ENCODE results near the gene NHLRC4. TPM values are rescaled to one million over a fixed set of nuclear protein-coding genes. Genes with fewer than 3 reads are reported as not detected.

NHLRC4 gene, protein sequence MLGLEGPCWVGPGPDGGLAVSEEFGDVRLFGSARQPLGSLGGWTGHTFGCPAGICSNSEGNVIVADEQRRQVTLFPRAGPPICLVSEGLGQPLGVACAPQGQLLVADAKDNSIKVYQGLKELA
- 8.5 TPM for polyA plus RNA-seq (2013)

DNA sequence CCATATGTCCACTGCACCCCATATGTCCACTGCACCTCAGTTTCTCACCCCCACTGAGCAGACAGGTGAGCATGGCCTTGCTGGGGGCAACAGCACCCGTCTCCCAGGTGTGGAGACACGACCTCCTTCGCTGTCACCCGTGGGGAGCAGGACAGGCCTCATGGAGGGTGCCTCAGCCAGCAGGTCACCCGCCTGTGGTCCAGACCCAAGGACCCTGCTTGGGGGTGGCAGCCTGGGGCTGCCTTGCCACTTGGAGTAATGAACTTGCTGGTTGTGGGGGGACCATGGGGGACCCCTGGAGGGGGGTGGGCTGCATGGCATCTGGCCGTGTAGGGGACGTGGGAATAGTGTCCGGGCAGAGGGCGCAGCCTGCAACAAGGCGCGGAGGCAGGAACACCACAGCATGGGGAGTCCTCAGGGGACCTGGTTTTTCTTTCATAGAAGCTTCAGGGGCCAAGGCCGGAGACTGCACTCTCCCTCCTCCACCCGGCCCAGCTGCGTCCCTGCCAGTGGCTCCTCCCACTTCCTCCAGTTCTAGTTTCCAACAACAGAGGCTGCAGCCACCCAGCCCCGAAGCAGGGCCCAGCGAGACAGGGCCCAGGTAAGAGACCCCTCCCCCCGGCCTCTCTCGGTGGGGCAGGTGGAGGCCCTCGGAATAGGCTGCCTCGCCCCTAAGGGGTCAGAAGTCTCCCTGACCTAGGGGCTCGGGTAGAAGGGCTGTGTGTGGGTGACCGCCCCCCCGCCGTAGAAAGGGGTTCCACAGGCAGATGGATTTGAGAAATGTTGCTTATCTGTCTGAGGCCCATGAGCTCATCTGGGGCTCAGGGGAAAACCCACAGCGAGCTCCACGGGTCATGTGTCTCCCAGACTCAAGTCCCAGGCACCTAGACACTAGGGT, at the start of gene NHLRC4:
Gene NHLRC4 (plus strand): TSS at position 531 of the 898 bp plus-strand sequence. CDS start 1,043 bp downstream, outside the sequence.
- H3K27me3 ChIP-seq (replicated peaks in 2 of 5; ENCODE audit: control insufficient read depth in 4 of 5, insufficient read depth in 5 of 5, low read length in 4 of 5), result peaks cover 0 to 11% (median 3%) of the 10 kb centered on the region in 5 experiments
- POLR2A ChIA-PET, result interaction anchor here (0.6 kb wide), 1 partner anchor 34 kb away, joined by 3 read pairs; no protein-coding TSS in a partner anchor
- H3K27ac ChIP-seq (ENCODE audit: insufficient read depth in 1 of 2, low read depth in 1 of 2, low read length in 2 of 2, poor library complexity in 1 of 2, severe bottlenecking in 2 of 2), result peak within 1 kb of the TSS in 1 of 2 experiments; percentile 83
- peaks cover 0 to 53% (median 40%) of the 10 kb centered on the region in 4 experiments for H3K4me1 ChIP-seq (ENCODE audit: control extremely low read depth in 1 of 4, control insufficient read depth in 4 of 4, insufficient read depth in 4 of 4, low read length in 3 of 4)
- CTCF ChIA-PET, result interaction anchor here (1.7 kb wide), 1 partner anchor 10 kb away, joined by 6 read pairs; no protein-coding TSS in a partner anchor
- no peaks in the 10 kb centered on the region for H3K9me3 ChIP-seq (ENCODE audit: control extremely low read depth in 1 of 5, control insufficient read depth in 4 of 5, insufficient read depth in 2 of 5, low read depth in 1 of 5, low read length in 4 of 5)
- peak; percentile 51 to 78 (median 75) for DNase-seq
- H3K36me3 ChIP-seq (ENCODE audit: control insufficient read depth in 4 of 4, insufficient read depth in 4 of 4, low read length in 3 of 4), result no peaks in the 10 kb centered on the region
- 26% methylated on average over 19 of the region's 26 CpGs for WGBS (ENCODE audit: insufficient coverage)
- H3K4me3 ChIP-seq (ENCODE audit: control insufficient read depth in 1 of 7, extremely low read depth in 1 of 7, insufficient read depth in 4 of 7, low read depth in 2 of 7, low read length in 6 of 7), result peak within 1 kb of the TSS in 6 of 7 experiments; percentile 15 to 74 (median 56)

DNA sequence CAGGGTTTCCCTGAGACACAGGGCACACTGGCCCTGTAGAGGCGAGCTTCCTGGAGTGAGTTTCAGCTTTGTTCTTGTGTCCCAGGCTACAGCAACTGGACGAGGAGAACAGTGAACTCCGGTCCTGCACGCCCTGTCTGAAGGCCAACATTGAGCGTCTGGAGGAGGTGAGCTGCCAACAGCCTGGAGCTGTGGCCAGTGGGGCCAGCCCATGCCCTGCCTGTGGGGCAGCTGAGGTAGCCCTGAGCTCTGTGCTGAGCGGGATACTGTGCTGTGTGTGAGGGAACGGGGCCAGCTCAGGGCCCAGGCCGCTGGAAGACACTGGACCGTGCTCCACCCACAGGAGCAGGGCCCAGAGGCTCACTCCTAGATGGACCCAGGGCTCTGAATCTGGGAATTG, 47.9 kb upstream of the NHLRC4 start:
- no peak overlapping the region for H3K27ac ChIP-seq (ENCODE audit: insufficient read depth in 1 of 2, low read depth in 1 of 2, low read length in 2 of 2, poor library complexity in 1 of 2, severe bottlenecking in 2 of 2)
- ChIA-PET CTCF (interaction anchor here (1.0 kb wide), 1 partner anchor 29 kb away, joined by 3 read pairs; no protein-coding TSS in a partner anchor), POLR2A (no interaction called here)
- H3K4me3 ChIP-seq (ENCODE audit: control insufficient read depth in 1 of 7, extremely low read depth in 1 of 7, insufficient read depth in 4 of 7, low read depth in 2 of 7, low read length in 6 of 7), result no peak overlapping the region
- DNase-seq, result no peak
- no peaks in the 10 kb centered on the region for H3K4me1 ChIP-seq (ENCODE audit: control extremely low read depth in 1 of 4, control insufficient read depth in 4 of 4, insufficient read depth in 4 of 4, low read length in 3 of 4)
- peaks cover 7 to 58% (median 17%) of the 10 kb centered on the region in 4 experiments for H3K36me3 ChIP-seq (ENCODE audit: control insufficient read depth in 4 of 4, insufficient read depth in 4 of 4, low read length in 3 of 4)
- H3K27me3 ChIP-seq (replicated peaks in 2 of 5; ENCODE audit: control insufficient read depth in 4 of 5, insufficient read depth in 5 of 5, low read length in 4 of 5), result no peaks in the 10 kb centered on the region
- 100% methylated on average over 9 of the region's 9 CpGs for WGBS (ENCODE audit: insufficient coverage)
- no peaks in the 10 kb centered on the region for H3K9me3 ChIP-seq (ENCODE audit: control extremely low read depth in 1 of 5, control insufficient read depth in 4 of 5, insufficient read depth in 2 of 5, low read depth in 1 of 5, low read length in 4 of 5)

DNA sequence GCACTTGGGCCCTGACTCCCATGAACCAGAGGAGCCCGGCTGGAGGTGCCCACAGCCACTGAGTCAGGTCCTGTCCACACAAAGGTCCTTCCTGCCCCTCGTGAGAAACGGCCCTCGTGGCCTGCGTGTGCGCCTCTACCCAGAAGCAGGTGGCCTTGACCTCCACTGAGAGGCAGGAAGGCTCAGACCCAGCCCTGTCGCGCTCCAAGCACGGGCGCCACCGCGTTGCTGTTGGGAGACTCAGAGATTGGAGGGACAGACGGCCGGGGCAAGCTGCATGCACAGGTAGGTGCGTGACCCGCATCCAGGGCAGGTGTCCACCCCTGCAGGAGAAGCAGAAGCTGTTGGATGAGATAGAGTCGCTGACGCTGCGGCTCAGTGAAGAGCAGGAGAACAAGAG, 47.4 kb upstream of the NHLRC4 start:
- H3K36me3 ChIP-seq (ENCODE audit: control insufficient read depth in 4 of 4, insufficient read depth in 4 of 4, low read length in 3 of 4), result peaks cover 7 to 57% (median 16%) of the 10 kb centered on the region in 4 experiments

DNA sequence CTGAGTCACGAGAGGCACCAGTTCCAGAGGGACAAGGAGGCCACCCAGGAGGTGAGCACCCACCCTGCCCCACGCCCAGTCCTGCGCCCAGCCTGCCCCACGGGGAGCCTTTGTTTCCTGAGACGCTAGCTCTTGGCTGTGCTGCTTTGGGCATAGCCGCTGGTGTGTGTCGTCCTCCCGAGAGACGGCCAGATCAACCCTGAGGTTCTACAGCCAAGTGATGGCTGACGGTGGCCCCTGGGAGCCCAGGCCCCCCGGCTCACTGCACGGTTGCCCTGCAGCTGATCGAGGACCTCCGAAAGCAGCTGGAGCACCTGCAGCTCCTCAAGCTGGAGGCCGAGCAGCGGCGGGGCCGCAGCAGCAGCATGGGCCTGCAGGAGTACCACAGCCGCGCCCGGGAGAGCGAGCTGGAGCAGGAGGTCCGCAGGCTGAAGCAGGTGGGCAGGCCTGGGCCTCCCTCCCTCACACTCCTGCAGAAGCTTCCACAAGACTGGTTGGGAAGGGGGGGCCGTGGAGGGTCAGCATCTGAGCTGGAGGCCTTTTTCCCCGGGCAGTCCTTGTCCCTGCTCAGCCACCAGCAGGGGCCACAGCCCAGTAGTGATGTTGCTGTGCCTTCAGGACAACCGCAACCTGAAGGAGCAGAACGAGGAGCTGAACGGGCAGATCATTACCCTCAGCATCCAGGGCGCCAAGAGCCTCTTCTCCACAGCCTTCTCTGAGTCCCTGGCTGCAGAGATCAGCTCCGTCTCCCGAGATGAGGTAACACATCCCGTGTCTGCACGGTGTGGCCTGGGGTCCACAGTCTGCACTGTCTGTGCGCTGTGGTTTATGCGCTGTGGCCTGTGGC, 46.7 kb upstream of the NHLRC4 start:
- ChIA-PET POLR2A (no interaction called here), CTCF (interaction anchor here (1.2 to 1.4 kb wide), 2 partner anchors 21 to 37 kb away, joined by 3 to 4 read pairs; no protein-coding TSS in a partner anchor)
- Histone ChIP-seq H3K4me3 (ENCODE audit: control insufficient read depth in 1 of 7, extremely low read depth in 1 of 7, insufficient read depth in 4 of 7, low read depth in 2 of 7, low read length in 6 of 7) (no peak overlapping the region), H3K36me3 (ENCODE audit: control insufficient read depth in 4 of 4, insufficient read depth in 4 of 4, low read length in 3 of 4) (peaks cover 4 to 51% (median 18%) of the 10 kb centered on the region in 4 experiments), H3K4me1 (ENCODE audit: control extremely low read depth in 1 of 4, control insufficient read depth in 4 of 4, insufficient read depth in 4 of 4, low read length in 3 of 4) (peaks cover 0 to 1% (median 0%) of the 10 kb centered on the region in 4 experiments), H3K9me3 (ENCODE audit: control extremely low read depth in 1 of 5, control insufficient read depth in 4 of 5, insufficient read depth in 2 of 5, low read depth in 1 of 5, low read length in 4 of 5) (no peaks in the 10 kb centered on the region), H3K27ac (ENCODE audit: insufficient read depth in 1 of 2, low read depth in 1 of 2, low read length in 2 of 2, poor library complexity in 1 of 2, severe bottlenecking in 2 of 2) (no peak overlapping the region), H3K27me3 (replicated peaks in 2 of 5; ENCODE audit: control insufficient read depth in 4 of 5, insufficient read depth in 5 of 5, low read length in 4 of 5) (no peaks in the 10 kb centered on the region)
- DNase-seq, result no peak
- WGBS (ENCODE audit: insufficient coverage), result 93% methylated on average over 34 of the region's 35 CpGs

More for the DNA sequence above, 47.4 kb upstream of the NHLRC4 start:
- 97% methylated on average over 19 of the region's 19 CpGs for WGBS (ENCODE audit: insufficient coverage)
- Histone ChIP-seq H3K4me1 (ENCODE audit: control extremely low read depth in 1 of 4, control insufficient read depth in 4 of 4, insufficient read depth in 4 of 4, low read length in 3 of 4) (no peaks in the 10 kb centered on the region), H3K4me3 (ENCODE audit: control insufficient read depth in 1 of 7, extremely low read depth in 1 of 7, insufficient read depth in 4 of 7, low read depth in 2 of 7, low read length in 6 of 7) (no peak overlapping the region), H3K9me3 (ENCODE audit: control extremely low read depth in 1 of 5, control insufficient read depth in 4 of 5, insufficient read depth in 2 of 5, low read depth in 1 of 5, low read length in 4 of 5) (no peaks in the 10 kb centered on the region), H3K27me3 (replicated peaks in 2 of 5; ENCODE audit: control insufficient read depth in 4 of 5, insufficient read depth in 5 of 5, low read length in 4 of 5) (no peaks in the 10 kb centered on the region), H3K27ac (ENCODE audit: insufficient read depth in 1 of 2, low read depth in 1 of 2, low read length in 2 of 2, poor library complexity in 1 of 2, severe bottlenecking in 2 of 2) (no peak overlapping the region)
- DNase-seq, result no peak
- ChIA-PET POLR2A (no interaction called here), CTCF (no interaction called here)

DNA sequence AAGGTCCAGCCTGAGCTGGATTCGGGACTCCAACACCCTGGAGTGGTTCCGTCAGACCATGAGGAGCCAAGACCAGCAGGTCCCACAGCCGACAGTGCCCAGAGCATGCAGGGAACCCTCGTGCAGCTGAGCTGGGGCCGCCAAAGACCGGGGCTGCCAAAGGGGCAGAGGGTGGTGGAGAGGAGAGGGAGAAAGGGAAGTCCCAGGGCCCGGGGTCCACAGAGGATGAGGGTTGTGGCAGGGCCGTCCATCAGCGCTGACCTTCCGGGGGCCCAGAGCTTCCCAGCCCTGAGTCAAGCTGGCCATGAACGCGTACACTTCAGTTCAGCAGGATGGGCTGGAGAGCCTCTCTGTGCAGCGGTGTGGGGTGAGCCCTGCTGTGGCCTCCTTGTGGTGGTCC, 46.0 kb upstream of the NHLRC4 start:
- no peaks in the 10 kb centered on the region for H3K9me3 ChIP-seq (ENCODE audit: control extremely low read depth in 1 of 5, control insufficient read depth in 4 of 5, insufficient read depth in 2 of 5, low read depth in 1 of 5, low read length in 4 of 5)
- H3K4me1 ChIP-seq (ENCODE audit: control extremely low read depth in 1 of 4, control insufficient read depth in 4 of 4, insufficient read depth in 4 of 4, low read length in 3 of 4), result peaks cover 0 to 7% (median 5%) of the 10 kb centered on the region in 4 experiments
- no peak for DNase-seq
- over 99% methylated on average over 12 of the region's 13 CpGs for WGBS (ENCODE audit: insufficient coverage)
- H3K36me3 ChIP-seq (ENCODE audit: control insufficient read depth in 4 of 4, insufficient read depth in 4 of 4, low read length in 3 of 4), result peaks cover 4 to 43% (median 19%) of the 10 kb centered on the region in 4 experiments
- CTCF ChIA-PET, result interaction anchor here (1.2 to 1.4 kb wide), 2 partner anchors 22 to 38 kb away, joined by 3 to 4 read pairs; no protein-coding TSS in a partner anchor
- H3K4me3 ChIP-seq (ENCODE audit: control insufficient read depth in 1 of 7, extremely low read depth in 1 of 7, insufficient read depth in 4 of 7, low read depth in 2 of 7, low read length in 6 of 7), result no peak overlapping the region
- no peak overlapping the region for H3K27ac ChIP-seq (ENCODE audit: insufficient read depth in 1 of 2, low read depth in 1 of 2, low read length in 2 of 2, poor library complexity in 1 of 2, severe bottlenecking in 2 of 2)
- H3K27me3 ChIP-seq (replicated peaks in 2 of 5; ENCODE audit: control insufficient read depth in 4 of 5, insufficient read depth in 5 of 5, low read length in 4 of 5), result no peaks in the 10 kb centered on the region
- POLR2A ChIA-PET, result no interaction called here

DNA sequence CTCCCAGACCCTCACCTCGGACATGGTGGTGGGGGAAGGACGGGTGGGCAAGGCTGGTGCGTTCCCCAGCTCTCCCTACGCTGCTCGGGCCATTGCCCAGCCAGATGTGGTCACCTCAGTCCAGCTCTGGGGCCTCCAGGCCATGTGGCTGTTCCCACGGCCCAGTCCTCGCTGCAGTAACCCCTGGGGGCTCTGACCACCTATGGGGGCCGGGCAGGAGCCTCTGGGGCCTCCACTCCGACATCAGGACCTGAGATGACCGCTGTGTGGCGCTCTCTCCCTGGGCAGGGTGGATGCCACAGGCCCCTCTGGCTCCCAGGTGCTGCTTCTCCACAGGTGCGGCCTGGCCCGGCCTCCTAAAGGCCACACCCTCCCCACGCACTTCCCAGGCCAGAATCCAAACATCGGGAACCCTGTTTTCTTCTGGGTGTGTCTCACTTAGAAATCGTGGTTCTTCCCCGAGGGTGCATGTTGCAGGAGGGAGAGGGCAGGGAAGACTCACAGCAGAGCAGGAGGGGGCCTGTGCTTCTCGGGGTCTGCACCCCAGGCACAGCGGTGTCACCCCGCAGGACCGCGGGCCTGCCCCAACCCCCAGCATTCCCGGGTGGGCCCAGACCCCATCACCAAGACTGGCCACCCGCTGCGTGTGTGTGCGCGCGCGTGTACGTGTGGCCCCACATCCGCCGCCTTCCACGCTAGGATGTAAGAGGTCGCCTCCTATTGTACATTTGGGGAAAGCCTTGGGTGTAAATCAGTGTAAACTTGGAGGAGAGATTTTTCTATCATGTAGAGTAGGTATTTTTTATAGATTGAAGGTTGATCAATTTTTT, 45.2 kb upstream of the NHLRC4 start:
- DNase-seq, result no peak
- no peaks in the 10 kb centered on the region for H3K27me3 ChIP-seq (replicated peaks in 2 of 5; ENCODE audit: control insufficient read depth in 4 of 5, insufficient read depth in 5 of 5, low read length in 4 of 5)
- H3K27ac ChIP-seq (ENCODE audit: insufficient read depth in 1 of 2, low read depth in 1 of 2, low read length in 2 of 2, poor library complexity in 1 of 2, severe bottlenecking in 2 of 2), result no peak overlapping the region
- H3K9me3 ChIP-seq (ENCODE audit: control extremely low read depth in 1 of 5, control insufficient read depth in 4 of 5, insufficient read depth in 2 of 5, low read depth in 1 of 5, low read length in 4 of 5), result no peaks in the 10 kb centered on the region
- ChIA-PET CTCF (interaction anchor here (1.4 kb wide), 1 partner anchor 23 kb away, joined by 4 read pairs; no protein-coding TSS in a partner anchor), POLR2A (no interaction called here)
- peaks cover 0 to 15% (median 12%) of the 10 kb centered on the region in 4 experiments for H3K4me1 ChIP-seq (ENCODE audit: control extremely low read depth in 1 of 4, control insufficient read depth in 4 of 4, insufficient read depth in 4 of 4, low read length in 3 of 4)
- peaks cover 4 to 37% (median 17%) of the 10 kb centered on the region in 4 experiments for H3K36me3 ChIP-seq (ENCODE audit: control insufficient read depth in 4 of 4, insufficient read depth in 4 of 4, low read length in 3 of 4)
- H3K4me3 ChIP-seq (ENCODE audit: control insufficient read depth in 1 of 7, extremely low read depth in 1 of 7, insufficient read depth in 4 of 7, low read depth in 2 of 7, low read length in 6 of 7), result no peak overlapping the region
- WGBS (ENCODE audit: insufficient coverage), result 94% methylated on average over 27 of the region's 34 CpGs
